ENCODE data around the gene PNP.

DNA sequence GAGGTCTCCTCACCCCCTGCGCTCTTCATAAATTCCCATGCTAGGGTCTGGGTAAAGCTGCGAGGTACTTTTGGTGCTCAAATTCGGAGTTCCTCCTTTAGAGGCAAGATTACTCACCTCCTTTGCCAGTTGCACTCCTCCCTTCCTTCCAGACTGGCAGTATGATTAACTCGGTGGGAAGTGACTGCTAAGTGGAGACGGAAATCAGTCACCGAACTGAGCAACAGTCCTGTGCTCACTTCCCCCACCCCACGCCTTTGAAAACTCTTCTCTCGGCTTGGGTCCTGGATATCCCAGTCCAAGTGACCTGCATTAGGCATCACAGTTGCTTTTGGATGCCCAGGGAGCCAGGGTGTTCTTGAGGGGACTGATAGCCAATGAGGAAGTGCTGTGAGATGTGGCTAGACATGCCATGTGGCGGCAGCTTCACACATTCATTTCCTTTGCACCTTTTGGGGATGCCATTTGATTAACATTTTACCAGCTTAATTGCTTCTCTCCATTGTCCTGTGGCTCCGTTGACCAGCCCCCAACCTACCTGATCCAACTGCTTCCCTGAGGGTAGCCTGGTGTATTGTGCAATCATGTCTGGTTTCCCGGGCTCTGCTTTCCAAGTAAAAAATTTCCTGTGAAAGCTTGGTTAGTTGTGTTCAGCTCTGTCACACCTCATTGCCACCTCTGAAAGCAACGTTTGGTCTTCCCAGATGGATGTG, 840 bp downstream of the PNP start:
- TF ChIP-seq POLR2A (IDR thresholded peaks at IDR 0.05): no peak
- TF ChIP-seq, protein P1, sequence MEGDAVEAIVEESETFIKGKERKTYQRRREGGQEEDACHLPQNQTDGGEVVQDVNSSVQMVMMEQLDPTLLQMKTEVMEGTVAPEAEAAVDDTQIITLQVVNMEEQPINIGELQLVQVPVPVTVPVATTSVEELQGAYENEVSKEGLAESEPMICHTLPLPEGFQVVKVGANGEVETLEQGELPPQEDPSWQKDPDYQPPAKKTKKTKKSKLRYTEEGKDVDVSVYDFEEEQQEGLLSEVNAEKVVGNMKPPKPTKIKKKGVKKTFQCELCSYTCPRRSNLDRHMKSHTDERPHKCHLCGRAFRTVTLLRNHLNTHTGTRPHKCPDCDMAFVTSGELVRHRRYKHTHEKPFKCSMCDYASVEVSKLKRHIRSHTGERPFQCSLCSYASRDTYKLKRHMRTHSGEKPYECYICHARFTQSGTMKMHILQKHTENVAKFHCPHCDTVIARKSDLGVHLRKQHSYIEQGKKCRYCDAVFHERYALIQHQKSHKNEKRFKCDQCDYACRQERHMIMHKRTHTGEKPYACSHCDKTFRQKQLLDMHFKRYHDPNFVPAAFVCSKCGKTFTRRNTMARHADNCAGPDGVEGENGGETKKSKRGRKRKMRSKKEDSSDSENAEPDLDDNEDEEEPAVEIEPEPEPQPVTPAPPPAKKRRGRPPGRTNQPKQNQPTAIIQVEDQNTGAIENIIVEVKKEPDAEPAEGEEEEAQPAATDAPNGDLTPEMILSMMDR (IDR thresholded peaks at IDR 0.05): no peak
